ENCODE measurements around the gene CYBC1. TPM values are rescaled to one million over a fixed set of nuclear protein-coding genes. Genes with fewer than 3 reads are reported as not detected.
A peak's percentile ranks its signal among the peaks of the same experiment; 100 is the strongest.

The CYBC1 gene
- polyA plus RNA-seq, 3 donors, result 160 to 225 (median 217) TPM

DNA sequence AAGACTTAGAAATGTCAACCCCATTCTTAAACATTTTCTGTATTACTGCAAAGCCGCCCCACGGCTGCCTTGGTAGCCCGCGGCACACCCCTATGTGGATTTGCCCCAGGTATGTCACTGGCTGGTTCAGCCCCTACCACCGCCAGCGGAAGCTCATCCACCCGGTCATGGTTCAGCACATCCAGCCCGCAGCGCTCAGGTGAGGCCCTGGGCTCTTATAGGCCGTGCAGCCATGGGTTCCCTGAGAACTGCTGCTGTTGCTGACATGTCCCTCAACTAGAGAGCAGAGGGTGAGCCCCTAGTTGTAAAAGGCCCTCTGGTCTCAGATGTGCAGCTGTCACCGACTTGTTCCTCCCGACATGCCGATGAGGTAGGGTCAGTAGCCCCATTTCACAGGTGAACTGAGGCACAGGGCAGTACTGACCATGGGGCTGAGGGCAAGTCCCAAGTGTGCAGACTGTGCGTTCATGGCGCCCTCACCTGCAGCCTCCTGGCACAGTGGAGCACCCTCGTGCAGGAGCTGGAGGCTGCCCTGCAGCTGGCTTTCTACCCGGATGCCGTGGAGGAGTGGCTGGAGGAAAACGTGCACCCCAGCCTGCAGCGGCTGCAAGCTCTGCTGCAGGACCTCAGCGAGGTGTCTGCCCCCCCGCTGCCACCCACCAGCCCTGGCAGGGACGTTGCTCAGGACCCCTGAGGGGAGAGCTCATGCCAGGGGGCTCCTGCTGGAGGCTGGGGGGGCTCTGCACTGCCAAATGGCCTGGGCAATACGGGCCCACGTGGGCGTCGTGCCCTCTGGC, 8.7 kb downstream of the CYBC1 start:
- Histone ChIP-seq H3K4me2 (replicated peaks; ENCODE audit: extremely low read depth, low read length, poor library complexity, severe bottlenecking) (peak overlapping the region; percentile 79), H3K79me2 (ENCODE audit: insufficient read depth, low read length) (peaks cover 36% of the 10 kb centered on the region), H2AFZ (ENCODE audit: insufficient read depth, low read depth, low read length, poor library complexity, severe bottlenecking) (no peak overlapping the region), H4K20me1 (ENCODE audit: insufficient read depth, low read length) (peaks cover 77% of the 10 kb centered on the region), H3K9me3 (replicated peaks in 1 of 2; ENCODE audit: control insufficient read depth in 1 of 2, insufficient read depth in 1 of 2, low read length in 2 of 2) (no peaks in the 10 kb centered on the region), H3K36me3 (replicated peaks in 1 of 2; ENCODE audit: control insufficient read depth in 1 of 2, insufficient read depth in 2 of 2, low read length in 2 of 2) (peaks cover 54% of the 10 kb centered on the region in 2 donors), H3K4me1 (ENCODE audit: control insufficient read depth in 1 of 2, insufficient read depth in 2 of 2, low read length in 2 of 2) (peaks cover 30 to 32% of the 10 kb centered on the region in 2 donors), H3K27ac (ENCODE audit: low read depth in 1 of 2, low read length in 2 of 2) (peak overlapping the region; percentile 61 to 75), H3K27me3 (ENCODE audit: control insufficient read depth in 2 of 2, insufficient read depth in 2 of 2, low read length in 2 of 2) (no peaks in the 10 kb centered on the region), H3K4me3 (replicated peaks in 1 of 3; ENCODE audit: low read depth in 2 of 3, low read length in 3 of 3) (peak overlapping the region in 1 of 3 experiments; percentile 69), H3K9ac (ENCODE audit: insufficient read depth, low read length, poor library complexity, severe bottlenecking) (no peak overlapping the region)
- peaks cover 29% of the 10 kb centered on the region for H3K4me1 Mint-ChIP-seq
- peaks cover 29 to 59% of the 10 kb centered on the region in 2 donors for H3K36me3 Mint-ChIP-seq
- peak overlapping the region in 1 of 2 donors; percentile 35 for H3K4me3 Mint-ChIP-seq
- TF ChIP-seq, protein P1, sequence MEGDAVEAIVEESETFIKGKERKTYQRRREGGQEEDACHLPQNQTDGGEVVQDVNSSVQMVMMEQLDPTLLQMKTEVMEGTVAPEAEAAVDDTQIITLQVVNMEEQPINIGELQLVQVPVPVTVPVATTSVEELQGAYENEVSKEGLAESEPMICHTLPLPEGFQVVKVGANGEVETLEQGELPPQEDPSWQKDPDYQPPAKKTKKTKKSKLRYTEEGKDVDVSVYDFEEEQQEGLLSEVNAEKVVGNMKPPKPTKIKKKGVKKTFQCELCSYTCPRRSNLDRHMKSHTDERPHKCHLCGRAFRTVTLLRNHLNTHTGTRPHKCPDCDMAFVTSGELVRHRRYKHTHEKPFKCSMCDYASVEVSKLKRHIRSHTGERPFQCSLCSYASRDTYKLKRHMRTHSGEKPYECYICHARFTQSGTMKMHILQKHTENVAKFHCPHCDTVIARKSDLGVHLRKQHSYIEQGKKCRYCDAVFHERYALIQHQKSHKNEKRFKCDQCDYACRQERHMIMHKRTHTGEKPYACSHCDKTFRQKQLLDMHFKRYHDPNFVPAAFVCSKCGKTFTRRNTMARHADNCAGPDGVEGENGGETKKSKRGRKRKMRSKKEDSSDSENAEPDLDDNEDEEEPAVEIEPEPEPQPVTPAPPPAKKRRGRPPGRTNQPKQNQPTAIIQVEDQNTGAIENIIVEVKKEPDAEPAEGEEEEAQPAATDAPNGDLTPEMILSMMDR (IDR thresholded peaks at IDR 0.05), result no peak
- no peak for DNase-seq
- H3K9me3 Mint-ChIP-seq, result no peaks in the 10 kb centered on the region
- no peaks in the 10 kb centered on the region for H3K27me3 Mint-ChIP-seq (ENCODE audit: low read depth in 3 of 3)
- intact Hi-C loops (cut with micrococcal nuclease), result no loop called here
- H3K27ac Mint-ChIP-seq, result peak overlapping the region in 5 of 7 donors; percentile 46 to 95 (median 69)
- WGBS (ENCODE audit: insufficient coverage), result 84% methylated on average over 26 of the region's 27 CpGs

DNA sequence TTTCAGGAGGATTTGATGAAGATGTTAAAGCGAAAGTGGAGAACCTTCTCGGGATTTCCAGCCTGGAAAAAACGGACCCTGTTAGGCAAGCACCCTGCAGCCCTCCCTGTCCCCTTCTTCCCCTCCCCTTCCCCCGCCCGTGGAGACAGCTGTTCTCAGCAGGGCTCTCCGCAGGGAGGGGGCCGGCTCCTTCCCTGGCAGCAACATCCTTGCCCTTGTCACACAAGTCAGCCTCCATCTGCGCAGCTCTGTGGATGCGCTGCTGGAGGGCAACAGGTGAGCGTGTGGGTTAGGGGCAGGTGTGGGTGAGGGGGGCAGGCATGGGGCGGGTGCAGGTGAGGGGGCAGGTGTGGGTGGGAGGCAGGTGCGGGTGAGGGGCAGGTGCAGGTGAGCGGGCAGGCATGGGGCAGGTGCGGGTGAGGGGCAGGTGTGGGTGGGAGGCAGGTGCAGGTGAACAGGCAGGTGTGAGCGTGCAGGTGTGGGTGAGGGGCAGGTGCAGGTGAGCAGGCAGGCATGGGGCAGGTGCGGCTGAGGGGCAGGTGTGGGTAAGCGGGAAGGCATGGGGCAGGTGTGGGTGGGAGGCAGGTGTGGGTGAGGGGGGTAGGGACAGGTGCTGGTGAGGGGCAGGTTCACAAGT, 9.4 kb downstream of the CYBC1 start:
- intact Hi-C loops (cut with micrococcal nuclease), result no loop called here
- Histone ChIP-seq H3K9ac (ENCODE audit: insufficient read depth, low read length, poor library complexity, severe bottlenecking) (peak overlapping the region; percentile 23), H3K27me3 (ENCODE audit: control insufficient read depth in 2 of 2, insufficient read depth in 2 of 2, low read length in 2 of 2) (no peaks in the 10 kb centered on the region), H4K20me1 (ENCODE audit: insufficient read depth, low read length) (peaks cover 69% of the 10 kb centered on the region), H3K9me3 (replicated peaks in 1 of 2; ENCODE audit: control insufficient read depth in 1 of 2, insufficient read depth in 1 of 2, low read length in 2 of 2) (no peaks in the 10 kb centered on the region), H3K4me2 (replicated peaks; ENCODE audit: extremely low read depth, low read length, poor library complexity, severe bottlenecking) (peak overlapping the region; percentile 79), H3K27ac (ENCODE audit: low read depth in 1 of 2, low read length in 2 of 2) (peak overlapping the region; percentile 61 to 75), H3K36me3 (replicated peaks in 1 of 2; ENCODE audit: control insufficient read depth in 1 of 2, insufficient read depth in 2 of 2, low read length in 2 of 2) (peaks cover 52 to 54% of the 10 kb centered on the region in 2 donors), H2AFZ (ENCODE audit: insufficient read depth, low read depth, low read length, poor library complexity, severe bottlenecking) (no peak overlapping the region), H3K4me3 (replicated peaks in 1 of 3; ENCODE audit: low read depth in 2 of 3, low read length in 3 of 3) (peak overlapping the region in 2 of 3 experiments; percentile 5 to 69), H3K4me1 (ENCODE audit: control insufficient read depth in 1 of 2, insufficient read depth in 2 of 2, low read length in 2 of 2) (peaks cover 30 to 32% of the 10 kb centered on the region in 2 donors), H3K79me2 (ENCODE audit: insufficient read depth, low read length) (peaks cover 28% of the 10 kb centered on the region)
- peak; percentile 10 to 61 (median 27) for DNase-seq
- TF ChIP-seq, protein P1 (IDR thresholded peaks at IDR 0.05), result no peak
- H3K27me3 Mint-ChIP-seq (ENCODE audit: low read depth in 3 of 3), result no peaks in the 10 kb centered on the region
- H3K4me3 Mint-ChIP-seq, result peak overlapping the region; percentile 75
- peak overlapping the region; percentile 84 to 95 (median 94) for H3K27ac Mint-ChIP-seq
- peaks cover 26 to 52% of the 10 kb centered on the region in 2 donors for H3K36me3 Mint-ChIP-seq
- no peaks in the 10 kb centered on the region for H3K9me3 Mint-ChIP-seq
- 69% methylated on average over 12 of the region's 17 CpGs for WGBS (ENCODE audit: insufficient coverage)
- peaks cover 28% of the 10 kb centered on the region for H3K4me1 Mint-ChIP-seq
